Calu3 (cell line): ENCODE measurements around the gene FCMR. TPM values are rescaled to one million over a fixed set of nuclear protein-coding genes. Genes with fewer than 3 reads are reported as not detected.

ENCODE experiments used
- Bru-seq: library from RNA; stranded (reverse); fragments of 400-500 nt; gene quantifications from one replicate; lab custom pipeline; 2021; lab: Mats Ljungman, UMichigan
- BruChase-seq, 2 experiments: library from RNA; stranded (reverse); fragments of 400-500 nt; gene quantifications; one replicate each; lab custom pipeline; 2021; lab: Mats Ljungman, UMichigan
- BruUV-seq: library from RNA; stranded (reverse); fragments of 400-500 nt; replicated peaks from 2 replicates; lab custom pipeline; 2021; lab: Mats Ljungman, UMichigan
- CTCF ChIA-PET: fragments of 300-600 bp; sonication (Branson Sonifier 250); formaldehyde crosslinking; loops from one replicate; lab custom pipeline; 2022; ENCODE audit warnings: antibody characterized with exemption; lab: Charles Lee
- DNase-seq: peaks from one replicate; pipeline ENCODE4 v3.0.0; 2022
- H3K27ac Mint-ChIP-seq: one replicate; pipeline ENCODE4 v1.8.0; 2022; ENCODE audit warnings: mixed read lengths; ENCODE audit not compliant: unreplicated experiment
- H3K27me3 Mint-ChIP-seq: one replicate; pipeline ENCODE4 v1.8.0; 2022; ENCODE audit warnings: mixed read lengths; ENCODE audit not compliant: unreplicated experiment
- H3K36me3 Mint-ChIP-seq: one replicate; pipeline ENCODE4 v1.8.0; 2022; ENCODE audit warnings: mild to moderate bottlenecking, moderate library complexity, mixed read lengths; ENCODE audit not compliant: insufficient read depth, unreplicated experiment
- H3K4me1 Mint-ChIP-seq: one replicate; pipeline ENCODE4 v1.8.0; 2022; ENCODE audit warnings: mild to moderate bottlenecking, low read depth, mixed read lengths; ENCODE audit not compliant: unreplicated experiment
- H3K4me3 Mint-ChIP-seq: one replicate; pipeline ENCODE4 v1.8.0; 2022; ENCODE audit warnings: mild to moderate bottlenecking, low read depth, moderate library complexity, mixed read lengths; ENCODE audit not compliant: unreplicated experiment
- H3K9me3 Mint-ChIP-seq: one replicate; pipeline ENCODE4 v1.8.0; 2022; ENCODE audit warnings: low read depth, mixed read lengths; ENCODE audit not compliant: unreplicated experiment
- CTCF ChIP-seq: fragments of 200-600 bp; IDR thresholded peaks from one replicate; pipeline ENCODE4 v1.8.0; 2022; ENCODE audit warnings: antibody characterized with exemption; ENCODE audit not compliant: unreplicated experiment
- intact Hi-C: fragments of 100-400 bp; cut with micrococcal nuclease; formaldehyde crosslinking; loops from one replicate; pipeline ENCODE4 v1.10.0; 2022; ENCODE audit not compliant: unreplicated experiment
- long read RNA-seq: library from polyadenylated mRNA; stranded (forward); transcript quantifications from one replicate; pipeline ENCODE4 v2.0.0, GENCODE V29; 2022
- total RNA-seq: library from RNA; stranded (reverse); gene quantifications from 2 replicates; pipeline ENCODE4 v1.2.3, GENCODE V29; 2022

The FCMR gene, protein sequence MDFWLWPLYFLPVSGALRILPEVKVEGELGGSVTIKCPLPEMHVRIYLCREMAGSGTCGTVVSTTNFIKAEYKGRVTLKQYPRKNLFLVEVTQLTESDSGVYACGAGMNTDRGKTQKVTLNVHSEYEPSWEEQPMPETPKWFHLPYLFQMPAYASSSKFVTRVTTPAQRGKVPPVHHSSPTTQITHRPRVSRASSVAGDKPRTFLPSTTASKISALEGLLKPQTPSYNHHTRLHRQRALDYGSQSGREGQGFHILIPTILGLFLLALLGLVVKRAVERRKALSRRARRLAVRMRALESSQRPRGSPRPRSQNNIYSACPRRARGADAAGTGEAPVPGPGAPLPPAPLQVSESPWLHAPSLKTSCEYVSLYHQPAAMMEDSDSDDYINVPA
- total RNA-seq = 0.86 and 1.1 TPM in 2 replicates
- percentile 19 among the genes with signal in this experiment for Bru-seq, nascent RNA
- percentile 13 among the genes with signal in this experiment for BruChase-seq, experiment 1, labeled RNA remaining after a 6-hour chase
- BruChase-seq, experiment 2, labeled RNA remaining after a 2-hour chase = percentile 12 among the genes with signal in this experiment
- long read RNA-seq, partial matches to known transcripts = 0 of 1 reads
- long read RNA-seq, other reads (novel, unspliced or antisense) = 0 of 1 reads

DNA sequence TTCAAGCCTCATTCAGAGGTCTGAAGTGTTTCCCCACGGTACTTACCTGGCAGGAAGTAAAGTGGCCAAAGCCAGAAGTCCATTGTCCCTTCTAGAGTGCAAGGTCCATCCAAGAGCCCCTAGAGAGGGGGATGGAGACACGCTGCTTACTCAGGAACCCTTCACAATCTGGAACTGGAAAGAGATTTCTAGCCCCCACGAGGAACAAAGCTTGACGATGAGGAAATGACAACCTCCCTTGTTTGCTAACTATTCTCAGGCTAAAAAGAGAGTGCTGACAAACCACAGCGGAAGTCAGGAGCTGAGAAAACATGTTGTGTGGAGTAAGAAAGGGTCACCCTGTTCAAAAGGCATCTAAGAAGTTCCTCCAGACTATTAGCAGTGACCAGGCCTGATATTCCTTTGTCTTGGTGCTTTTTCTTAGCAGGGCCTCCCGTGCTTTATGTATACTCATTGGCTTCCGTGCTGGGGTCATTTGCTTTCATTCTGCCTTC lies at the start of gene FCMR:
Gene FCMR (minus strand): TSS at position 170 of the 494 bp plus-strand sequence. CDS start 87 bp downstream, at position 83.
- H3K27ac Mint-ChIP-seq = no peak within 1 kb of the TSS
- CTCF ChIA-PET = interaction anchor here (1.8 kb wide), 1 partner anchor 9 kb away, joined by 5 read pairs; no protein-coding TSS in a partner anchor
- no peak for DNase-seq
- no peaks in the 10 kb centered on the region for H3K27me3 Mint-ChIP-seq
- H3K9me3 Mint-ChIP-seq = no peaks in the 10 kb centered on the region
- intact Hi-C loops = no loop called here
- H3K4me1 Mint-ChIP-seq = no peaks in the 10 kb centered on the region
- no peak within 1 kb of the TSS for H3K4me3 Mint-ChIP-seq
- TF ChIP-seq CTCF = no peak
- H3K36me3 Mint-ChIP-seq = no peaks in the 10 kb centered on the region
- no TSS peak for BruUV-seq

DNA sequence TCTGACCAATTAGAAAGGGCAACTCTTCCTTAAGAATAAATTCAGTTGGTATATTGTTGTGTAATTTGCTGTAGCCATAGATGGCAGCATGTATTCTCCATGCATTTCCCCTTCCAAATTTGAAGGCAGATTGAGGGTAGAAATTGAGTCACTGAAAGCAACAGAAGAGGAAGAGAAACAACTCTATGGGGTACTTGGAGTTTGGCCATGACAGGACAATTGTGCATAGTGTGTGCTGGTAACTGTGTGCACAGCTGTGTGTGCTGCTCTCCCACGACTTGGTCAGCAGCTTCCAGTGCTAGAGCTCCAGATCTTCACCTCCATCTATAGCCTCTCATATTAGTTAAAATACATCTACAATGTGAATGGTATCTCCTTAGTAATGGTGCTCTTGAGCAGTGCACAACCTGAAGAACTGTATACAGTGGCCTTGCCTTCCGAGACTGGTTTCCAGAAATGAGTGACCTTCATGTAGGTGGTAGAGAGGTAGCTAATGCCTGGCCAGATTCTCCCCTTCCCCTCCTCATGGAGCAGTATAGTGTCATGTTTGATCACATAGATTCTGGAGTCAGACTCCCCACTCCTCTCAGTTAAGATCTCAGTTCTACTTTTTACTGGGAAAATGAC lies 49.4 kb upstream of the FCMR start:
- no peaks in the 10 kb centered on the region for H3K9me3 Mint-ChIP-seq
- H3K4me1 Mint-ChIP-seq = peaks cover 45% of the 10 kb centered on the region
- H3K4me3 Mint-ChIP-seq = no peak overlapping the region
- CTCF ChIA-PET = interaction anchor here (1.7 kb wide), 1 partner anchor 18 kb away, joined by 4 read pairs; no protein-coding TSS in a partner anchor
- TF ChIP-seq CTCF = no peak
- BruUV-seq = no TSS peak
- no peak for DNase-seq
- intact Hi-C loops = no loop called here
- H3K36me3 Mint-ChIP-seq = no peaks in the 10 kb centered on the region
- H3K27me3 Mint-ChIP-seq = no peaks in the 10 kb centered on the region
- no peak overlapping the region for H3K27ac Mint-ChIP-seq

- Mint-ChIP-seq H3K27me3 (no peaks in the 10 kb centered on the region), H3K36me3 (no peaks in the 10 kb centered on the region)
Observed at GRCh38 chr1:206970446-206970845, 48.7 kb upstream of the FCMR start, which contains the start of gene FCAMR. TSS of gene FCAMR (minus strand) at chr1:206970460. CDS start at chr1:206970125, 335 bp downstream.

More at GRCh38 chr1:206970446-206970845, 48.7 kb upstream of the FCMR start, which contains the start of gene FCAMR:
- no TSS peak for BruUV-seq
- H3K4me3 Mint-ChIP-seq = no peak within 1 kb of the TSS
- CTCF ChIA-PET = no interaction called here
- DNase-seq = no peak
- TF ChIP-seq CTCF = no peak
- intact Hi-C loops = no loop called here
- no peak within 1 kb of the TSS for H3K27ac Mint-ChIP-seq
- H3K4me1 Mint-ChIP-seq = peaks cover 45% of the 10 kb centered on the region
- H3K9me3 Mint-ChIP-seq = no peaks in the 10 kb centered on the region
